ENCODE results near the gene CDH12.
"Not testable (repeated sequence)": the region's sequence is repeated elsewhere in the genome, so short reads cannot be mapped to it uniquely, and the experiment has no call there.

The CDH12 gene

DNA sequence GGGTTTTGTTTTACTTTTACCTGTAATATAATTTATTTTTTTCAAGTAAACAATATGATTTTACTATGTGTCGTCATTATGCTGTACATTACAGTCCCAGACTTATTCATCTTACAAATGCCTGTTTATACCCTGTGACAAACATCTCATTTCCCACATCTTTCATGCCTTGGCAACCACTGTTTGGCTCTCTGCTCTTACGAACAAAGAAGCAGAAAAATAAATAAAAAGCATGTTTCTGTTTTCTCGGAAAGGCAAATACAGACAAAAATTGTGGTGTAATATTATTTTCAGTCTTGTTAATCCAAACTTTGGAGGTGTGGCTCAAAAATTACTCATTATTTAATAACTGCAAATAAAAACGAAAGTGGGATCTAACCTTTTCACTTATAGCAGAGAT, 393.0 kb downstream of the CDH12 start:
- DNase-seq (ENCODE audit: low read depth in 2 of 2): no peak

DNA sequence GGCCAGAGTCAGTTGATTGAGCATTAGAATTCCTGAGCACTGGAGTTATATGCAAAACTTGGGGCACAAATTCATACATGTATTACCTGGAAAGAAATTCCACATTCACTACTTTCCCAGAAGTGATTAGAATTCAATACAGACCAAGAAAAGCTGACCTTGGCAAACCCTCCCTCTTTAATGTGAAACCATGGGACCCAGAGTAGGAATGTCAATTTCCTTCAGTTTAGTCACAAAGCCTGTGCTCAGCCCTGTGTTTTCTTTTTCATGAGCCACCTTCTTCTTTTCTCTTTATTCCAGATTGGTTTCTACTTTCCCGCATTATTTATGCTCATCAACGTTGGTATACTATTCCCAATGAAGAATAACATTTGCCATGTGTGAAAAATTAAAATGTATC, 420.2 kb downstream of the CDH12 start:
- no peak for DNase-seq (ENCODE audit: low read depth in 2 of 2)

DNA sequence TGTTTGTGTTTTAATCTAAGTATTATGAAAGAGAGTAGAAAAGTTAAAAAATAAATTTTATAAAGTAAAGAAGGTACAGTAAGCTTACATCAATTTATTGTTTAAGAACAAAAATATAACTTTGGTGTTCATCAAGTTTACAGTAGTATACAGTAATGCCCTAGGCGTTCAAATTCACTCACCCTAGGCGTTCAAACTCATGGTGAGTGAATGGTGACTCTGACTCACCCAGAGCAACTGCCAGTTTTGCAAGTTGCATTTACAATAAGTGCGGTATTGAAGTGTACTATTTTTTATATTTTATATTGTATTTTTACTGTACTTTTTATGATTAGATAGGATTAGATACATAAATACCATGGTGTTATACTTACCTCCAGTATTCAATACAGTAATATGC, 421.3 kb downstream of the CDH12 start:
- DNase-seq (ENCODE audit: low read depth in 2 of 2): no peak

GRCh38 chr5:22431406-22431805, 421.7 kb downstream of the CDH12 start:
- DNase-seq (ENCODE audit: low read depth in 2 of 2): no peak

DNA sequence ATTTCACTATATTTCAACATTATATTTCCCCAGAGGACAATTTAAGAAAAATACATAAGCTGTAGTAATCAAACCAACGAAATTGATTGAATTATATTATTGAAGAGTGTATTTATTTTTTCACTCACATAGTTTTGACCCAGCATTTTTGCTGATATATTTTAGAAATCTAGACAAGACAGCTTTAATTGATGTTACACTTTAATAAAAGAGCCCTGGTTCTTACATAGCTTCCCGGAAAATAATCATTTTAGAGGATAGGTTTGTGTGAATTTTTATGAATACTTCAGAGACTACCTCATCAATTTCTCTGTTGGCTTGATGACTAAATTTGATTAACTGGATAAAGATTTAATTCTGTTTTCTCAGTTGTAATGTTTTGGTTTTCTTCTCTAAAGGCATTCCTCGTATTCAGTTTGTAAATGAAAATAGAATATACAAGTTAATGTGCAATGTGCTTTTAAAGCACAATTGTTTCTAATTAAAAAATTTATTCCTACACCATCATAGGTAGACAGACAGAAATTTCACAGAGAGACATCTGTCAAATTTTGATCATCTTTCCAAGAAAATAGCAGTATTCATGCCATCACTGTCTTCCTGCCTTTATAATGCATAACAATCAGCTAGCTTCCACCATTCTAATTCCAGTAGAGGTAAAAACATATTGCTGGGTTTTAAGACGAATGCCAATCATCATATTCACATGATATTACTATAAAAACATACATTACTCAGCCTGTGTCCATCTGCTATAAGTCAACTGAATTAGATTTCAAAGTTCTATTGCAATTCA, 441.4 kb downstream of the CDH12 start:
- DNase-seq (ENCODE audit: low read depth in 2 of 2): no peak

DNA sequence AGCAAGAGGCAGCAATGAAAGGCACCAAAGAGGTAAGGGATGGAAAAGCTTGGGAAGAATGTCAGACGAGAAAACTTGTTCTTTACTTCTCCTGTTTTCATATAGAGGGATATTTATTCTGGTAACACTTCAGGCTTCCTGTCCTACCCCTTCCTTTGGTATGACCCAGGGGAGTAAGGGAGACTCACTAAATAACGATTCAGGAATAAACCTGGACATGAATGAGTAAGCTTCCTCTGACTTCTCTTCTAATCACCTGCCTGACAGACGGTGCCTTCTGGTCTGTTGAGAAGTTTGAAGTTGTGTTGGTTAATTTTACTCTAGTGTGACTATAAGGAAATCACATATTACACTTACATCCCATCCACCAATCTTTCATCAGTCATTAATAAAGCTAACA, 461.2 kb downstream of the CDH12 start:
- DNase-seq (ENCODE audit: low read depth in 2 of 2): no peak

- no peak for DNase-seq (ENCODE audit: low read depth in 2 of 2)
These were observed 462.3 kb downstream of the CDH12 start for GRCh38 chr5:22390888-22391287.

DNA sequence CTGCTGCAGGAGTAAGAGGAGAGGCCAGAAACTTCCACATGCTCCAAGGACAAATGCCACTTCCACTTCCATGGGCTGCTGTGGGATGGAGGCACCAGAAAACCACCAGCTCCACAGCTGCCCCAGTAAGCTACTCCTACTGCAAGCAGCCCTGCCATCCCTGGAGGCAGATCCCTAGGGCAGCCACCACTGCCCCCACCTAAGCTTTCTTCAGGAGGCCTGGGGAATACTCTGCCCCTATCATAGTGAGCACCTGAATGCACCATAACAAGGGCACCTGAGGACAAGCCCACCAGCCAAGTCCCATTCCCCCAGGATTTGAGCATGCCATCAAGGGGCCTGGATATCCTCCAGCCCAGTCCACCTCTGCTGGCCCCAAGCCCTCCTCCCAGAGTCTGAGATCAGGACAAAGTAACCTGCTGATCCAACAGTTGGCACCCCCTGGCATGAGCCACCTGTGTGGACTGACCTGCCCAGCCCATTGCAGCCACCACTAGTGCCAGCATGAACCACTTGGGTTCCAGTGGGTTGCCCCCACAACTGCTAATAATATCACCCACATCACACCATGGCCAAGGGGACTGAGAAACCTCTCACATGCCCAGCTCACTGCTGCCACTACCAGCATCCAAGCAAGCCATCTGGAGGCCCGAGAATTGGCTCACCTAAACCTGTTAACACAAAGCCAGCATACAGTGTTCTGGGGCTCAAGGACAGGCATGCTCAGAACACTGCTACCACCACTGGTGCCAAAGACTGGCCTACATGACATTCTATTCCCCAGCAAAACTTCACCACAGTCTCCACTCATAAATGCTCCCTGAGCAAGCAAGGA, 480.1 kb downstream of the CDH12 start:
- no peak for DNase-seq (ENCODE audit: low read depth in 2 of 2)

DNA sequence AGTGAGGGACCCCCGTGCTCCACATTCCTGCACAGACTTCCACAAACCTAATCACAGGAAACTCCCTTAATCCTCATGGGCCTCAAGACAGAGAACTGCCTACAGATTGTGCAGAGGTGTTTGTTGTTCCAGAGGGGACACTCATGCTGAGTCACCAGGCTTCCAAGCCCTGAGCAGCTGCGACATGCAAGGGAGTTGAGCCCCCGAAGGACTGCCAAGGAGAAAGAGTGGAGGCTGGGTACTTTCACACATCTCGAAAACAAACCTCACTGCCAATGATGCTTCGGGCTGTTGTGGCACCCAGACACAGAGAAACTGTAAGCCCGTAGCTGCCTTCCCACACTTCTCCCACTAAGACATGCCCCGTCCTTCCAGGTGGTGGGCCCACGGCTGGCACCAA, 480.8 kb downstream of the CDH12 start:
- no peak for DNase-seq (ENCODE audit: low read depth in 2 of 2)

GRCh38 chr5:22354956-22355355, 498.2 kb downstream of the CDH12 start:
- no peak for DNase-seq (ENCODE audit: low read depth in 2 of 2)

DNA sequence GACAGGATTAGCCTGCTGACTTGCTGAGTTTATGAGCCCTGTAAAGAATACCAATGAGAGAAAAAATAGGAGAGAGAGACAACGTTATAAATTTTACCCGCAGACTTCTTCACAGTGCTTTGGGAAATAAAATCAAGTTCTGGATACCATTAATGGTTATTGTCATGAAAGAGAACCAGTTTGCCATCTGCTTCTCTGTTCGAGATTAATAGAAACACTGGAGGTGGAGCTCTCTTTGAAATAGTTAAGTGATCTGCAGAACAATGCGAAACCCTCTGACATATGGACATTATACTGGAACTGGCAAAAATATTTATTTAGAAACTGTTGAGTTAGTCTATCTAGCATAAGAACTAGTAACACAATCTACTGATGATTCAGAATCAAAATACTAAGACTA, 500.7 kb downstream of the CDH12 start:
- DNase-seq (ENCODE audit: low read depth in 2 of 2): no peak

DNA sequence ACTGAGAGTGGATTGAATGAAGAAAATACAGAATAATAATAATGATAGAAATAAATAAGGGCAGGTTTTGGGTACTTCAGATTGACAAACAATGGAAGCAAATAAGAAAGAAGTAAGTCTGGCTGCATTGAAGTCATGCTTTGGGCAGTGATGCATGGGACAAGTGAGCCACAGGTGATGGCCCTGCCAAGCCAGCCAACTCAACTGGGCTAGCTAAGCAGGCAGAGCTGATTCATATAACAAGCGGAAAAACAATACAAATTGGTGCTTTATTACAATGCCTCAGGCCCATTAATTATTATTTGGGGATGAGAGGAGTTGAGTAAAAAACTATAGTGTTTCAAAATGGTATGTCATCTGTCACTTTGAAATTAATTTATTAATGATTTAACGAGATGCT, 502.0 kb downstream of the CDH12 start:
- no peak for DNase-seq (ENCODE audit: low read depth in 2 of 2)

GRCh38 chr5:22348027-22348426, 505.1 kb downstream of the CDH12 start:
- no peak for DNase-seq (ENCODE audit: low read depth in 2 of 2)

DNA sequence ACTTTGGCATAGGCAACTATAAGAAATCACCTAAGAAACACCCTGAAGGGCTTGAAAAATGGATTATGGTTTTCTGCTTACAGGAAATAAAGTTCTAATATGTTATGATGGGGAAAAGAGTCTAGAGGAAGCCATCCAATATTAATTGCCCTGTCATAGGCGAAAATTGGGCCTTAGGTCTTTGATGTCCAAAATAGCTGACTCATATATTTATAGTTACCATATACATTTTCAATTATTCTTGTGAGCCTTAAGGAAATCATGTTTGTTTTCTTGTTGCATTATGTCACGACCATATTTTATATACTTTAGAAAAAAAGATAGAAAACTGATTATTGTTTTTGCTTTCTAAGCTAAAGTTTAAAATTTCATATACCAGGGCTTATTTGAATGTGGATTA, 509.1 kb downstream of the CDH12 start:
- no peak for DNase-seq (ENCODE audit: low read depth in 2 of 2)

GRCh38 chr5:22341406-22341805, 511.7 kb downstream of the CDH12 start:
- no peak for DNase-seq (ENCODE audit: low read depth in 2 of 2)

DNA sequence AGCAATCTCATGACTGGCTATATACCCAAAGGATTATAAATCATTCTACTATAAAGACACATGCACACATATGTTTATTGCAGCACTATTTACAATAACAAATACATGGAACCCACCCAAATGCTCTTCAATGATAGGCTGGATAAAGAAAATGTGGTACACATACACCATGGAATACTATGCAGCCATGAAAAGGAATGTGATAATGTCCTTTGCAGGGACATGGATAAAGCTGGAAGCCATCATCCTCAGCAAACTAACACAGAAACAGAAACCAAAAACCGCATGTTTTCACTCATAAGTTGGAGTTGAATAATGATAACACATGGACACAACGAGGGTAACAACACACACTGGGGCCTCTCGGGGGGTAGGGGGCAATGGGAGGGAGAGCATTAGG, 520.2 kb downstream of the CDH12 start:
- DNase-seq (ENCODE audit: low read depth in 2 of 2): not testable (repeated sequence)

- DNase-seq (ENCODE audit: low read depth in 2 of 2): no peak
These were observed 523.5 kb downstream of the CDH12 start for GRCh38 chr5:22329683-22330082.

DNA sequence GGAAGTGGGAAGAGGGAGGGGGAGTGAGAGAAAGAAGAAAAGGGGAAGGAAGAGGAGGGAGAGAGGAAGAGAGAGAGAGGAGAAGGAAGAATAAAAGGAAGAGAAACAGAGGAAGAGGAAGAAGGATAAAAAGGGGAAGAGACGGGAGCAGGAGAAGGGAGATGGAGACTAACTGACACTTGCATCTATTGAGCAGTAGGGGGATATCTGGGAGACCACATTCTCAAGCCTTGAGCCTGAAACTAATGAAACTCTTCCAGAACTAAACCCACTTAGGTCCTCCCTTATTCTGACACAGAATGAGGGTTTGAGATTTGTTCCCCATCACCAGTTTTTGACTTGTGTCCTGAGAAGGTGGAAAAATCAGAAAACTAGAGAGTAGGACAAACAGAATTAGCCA, 533.3 kb downstream of the CDH12 start:
- no peak for DNase-seq (ENCODE audit: low read depth in 2 of 2)

DNA sequence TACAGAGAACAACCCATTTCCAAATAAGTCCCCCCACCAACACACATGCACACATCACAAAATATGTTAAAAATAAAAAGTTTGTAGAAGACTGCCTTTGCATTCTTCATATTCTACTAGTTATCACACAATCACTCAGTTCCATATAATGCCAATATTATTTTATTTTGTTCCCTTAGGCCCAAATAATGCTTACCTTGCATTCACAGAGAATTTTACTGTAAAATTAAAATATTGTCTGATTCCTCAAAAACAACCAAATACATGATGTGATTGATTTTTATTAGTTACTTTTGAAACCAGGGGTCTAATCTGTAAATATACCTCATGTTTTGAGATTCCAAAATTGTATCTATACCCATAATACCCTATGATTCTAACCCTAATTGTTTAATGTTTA, 536.9 kb downstream of the CDH12 start:
- DNase-seq (ENCODE audit: low read depth in 2 of 2): no peak

DNA sequence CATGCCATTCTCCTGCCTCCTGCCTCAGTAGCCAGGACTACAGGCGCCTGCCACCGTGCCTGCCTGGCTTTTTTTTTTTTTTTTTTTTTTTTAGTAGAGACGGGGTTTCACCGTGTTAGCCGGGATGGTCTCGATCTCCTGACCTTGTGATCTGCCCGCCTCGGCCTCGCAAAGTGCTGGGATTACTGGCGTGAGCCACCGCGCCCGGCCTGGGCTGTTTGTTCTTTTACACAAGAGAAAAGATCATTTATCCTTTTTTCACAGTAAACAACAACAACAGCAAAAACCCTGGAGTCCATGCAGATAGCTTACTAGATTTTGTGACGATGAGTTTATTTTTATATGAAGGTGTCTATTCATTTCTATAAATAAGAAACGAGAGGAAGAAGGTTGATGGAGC, 538.1 kb downstream of the CDH12 start:
- DNase-seq (ENCODE audit: low read depth in 2 of 2): not testable (repeated sequence)

DNA sequence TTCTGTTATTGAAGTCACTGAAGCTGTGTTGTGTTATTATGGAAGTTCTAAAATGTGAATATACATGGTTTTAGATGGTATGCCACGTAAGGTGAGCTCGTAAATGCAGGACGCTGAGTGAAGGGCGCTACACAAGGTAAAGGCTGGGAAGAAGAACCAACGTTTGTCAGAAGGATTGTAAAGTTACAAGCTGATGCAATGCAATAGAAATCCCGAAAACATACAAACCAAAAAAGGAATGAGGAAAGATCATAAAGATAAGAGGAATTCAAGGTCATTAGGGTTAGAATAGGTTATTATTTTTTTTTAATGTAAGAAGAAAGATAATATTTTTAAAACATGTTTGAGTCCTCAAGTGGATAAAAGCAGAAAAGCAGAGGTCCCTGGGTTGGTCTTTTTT, 538.6 kb downstream of the CDH12 start:
- no peak for DNase-seq (ENCODE audit: low read depth in 2 of 2)

DNA sequence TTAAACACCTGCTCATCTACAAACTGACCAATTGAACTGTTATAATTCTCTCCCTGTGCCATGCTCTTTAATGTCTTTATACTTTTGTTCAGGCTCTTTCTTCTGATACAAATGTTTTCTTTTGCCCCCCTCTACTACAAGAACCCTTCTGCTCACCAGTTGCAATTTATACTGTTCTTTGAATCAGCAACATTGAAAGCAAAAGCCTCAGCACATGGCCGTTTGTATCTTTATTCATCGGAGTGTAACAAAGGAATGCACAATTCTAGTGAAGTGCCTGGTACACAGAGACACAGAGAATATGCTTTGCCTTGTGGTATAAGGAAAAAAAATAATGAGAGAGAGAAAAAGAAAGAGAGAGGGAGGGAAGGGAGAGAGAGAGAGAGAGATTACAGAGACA, 547.1 kb downstream of the CDH12 start:
- no peak for DNase-seq (ENCODE audit: low read depth in 2 of 2)

DNA sequence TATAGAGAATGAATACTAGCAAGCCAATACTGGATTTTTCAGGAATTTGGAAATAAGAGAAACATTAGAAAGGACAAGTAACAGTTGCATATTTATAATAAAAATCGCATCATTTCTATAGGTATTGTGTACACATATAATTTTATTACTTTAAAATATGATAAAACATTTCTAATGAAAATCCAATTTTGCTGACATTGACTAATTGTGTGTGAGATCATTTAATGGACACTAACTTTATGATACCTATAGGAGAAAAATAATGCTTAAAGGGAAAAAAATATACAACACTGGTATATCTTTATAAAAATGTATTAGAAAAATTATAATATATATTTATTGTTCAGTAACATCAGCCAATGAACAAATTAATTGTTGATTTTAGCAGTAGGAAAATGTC, 557.3 kb downstream of the CDH12 start:
- DNase-seq (ENCODE audit: low read depth in 2 of 2): no peak
